ENCODE data around the gene MRGPRG. TPM values are rescaled to one million over a fixed set of nuclear protein-coding genes. Genes with fewer than 3 reads are reported as not detected.

Gene MRGPRG
- total RNA-seq, 1 donor from 2014 or later: not detected

- Histone ChIP-seq H3K27me3 (ENCODE audit: low read depth) (peaks cover 85% of the 10 kb centered on the region), H3K4me1 (peaks cover 30% of the 10 kb centered on the region), H3K27ac (replicated peaks) (no peak overlapping the region), H3K4me3 (no peak overlapping the region), H3K9me3 (replicated peaks) (no peaks in the 10 kb centered on the region), H3K36me3 (no peaks in the 10 kb centered on the region)
- no peak for TF ChIP-seq CTCF (IDR thresholded peaks at IDR 0.05; ENCODE audit: borderline replicate concordance)
- no peak for DNase-seq
- intact Hi-C loops (cut with micrococcal nuclease): no loop called here
These were observed 18.1 kb downstream of the MRGPRG start for GRCh38 chr11:3200388-3201111.

GRCh38 chr11:3199537-3200295, 18.9 kb downstream of the MRGPRG start:
- Histone ChIP-seq H3K4me3 (no peak overlapping the region), H3K27me3 (ENCODE audit: low read depth) (peaks cover 77% of the 10 kb centered on the region), H3K27ac (replicated peaks) (no peak overlapping the region), H3K4me1 (peaks cover 22% of the 10 kb centered on the region), H3K9me3 (replicated peaks) (no peaks in the 10 kb centered on the region), H3K36me3 (no peaks in the 10 kb centered on the region)
- DNase-seq: no peak
- intact Hi-C loops (cut with micrococcal nuclease): no loop called here
- no peak for TF ChIP-seq CTCF (IDR thresholded peaks at IDR 0.05; ENCODE audit: borderline replicate concordance)

GRCh38 chr11:3198815-3199214, 19.8 kb downstream of the MRGPRG start:
- H3K4me1 ChIP-seq: peaks cover 22% of the 10 kb centered on the region
- no peak overlapping the region for H3K27ac ChIP-seq (replicated peaks)
- intact Hi-C loops (cut with micrococcal nuclease): no loop called here
- no peak overlapping the region for H3K4me3 ChIP-seq
- peaks cover 68% of the 10 kb centered on the region for H3K27me3 ChIP-seq (ENCODE audit: low read depth)
- H3K36me3 ChIP-seq: no peaks in the 10 kb centered on the region
- no peak for TF ChIP-seq CTCF (IDR thresholded peaks at IDR 0.05; ENCODE audit: borderline replicate concordance)
- DNase-seq: no peak
- H3K9me3 ChIP-seq (replicated peaks): no peaks in the 10 kb centered on the region

- Histone ChIP-seq H3K36me3 (no peaks in the 10 kb centered on the region), H3K4me3 (no peak overlapping the region), H3K9me3 (replicated peaks) (no peaks in the 10 kb centered on the region), H3K27me3 (ENCODE audit: low read depth) (peaks cover 60% of the 10 kb centered on the region), H3K4me1 (peaks cover 14% of the 10 kb centered on the region), H3K27ac (replicated peaks) (no peak overlapping the region)
- intact Hi-C loops (cut with micrococcal nuclease): no loop called here
- TF ChIP-seq CTCF (IDR thresholded peaks at IDR 0.05; ENCODE audit: borderline replicate concordance): no peak
- no peak for DNase-seq
These were observed 20.6 kb downstream of the MRGPRG start for GRCh38 chr11:3197878-3198528.

- Histone ChIP-seq H3K27me3 (ENCODE audit: low read depth) (peaks cover 52% of the 10 kb centered on the region), H3K4me1 (peaks cover 10% of the 10 kb centered on the region), H3K4me3 (no peak overlapping the region), H3K27ac (replicated peaks) (no peak overlapping the region), H3K9me3 (replicated peaks) (no peaks in the 10 kb centered on the region), H3K36me3 (no peaks in the 10 kb centered on the region)
- intact Hi-C loops (cut with micrococcal nuclease): no loop called here
- no peak for DNase-seq
- no peak for TF ChIP-seq CTCF (IDR thresholded peaks at IDR 0.05; ENCODE audit: borderline replicate concordance)
These were observed 21.4 kb downstream of the MRGPRG start for GRCh38 chr11:3197044-3197695.

Data from left ventricle myocardium inferior (tissue), 1 donor.